ENCODE results near the gene WDR74.
"Not testable (repeated sequence)": the region's sequence is repeated elsewhere in the genome, so short reads cannot be mapped to it uniquely, and the experiment has no call there.

The WDR74 gene

GRCh38 chr11:62840721-62841360 is 1.5 kb upstream of the WDR74 start:
- DNase-seq, result peak; percentile 93 to 95

GRCh38 chr11:62835336-62835735 is 4.1 kb downstream of the WDR74 start:
- DNase-seq, result no peak

- DNase-seq, result no peak
These were observed 6.8 kb downstream of the WDR74 start, which contains the start of gene TEX54 for GRCh38 chr11:62832336-62833234. TSS of gene TEX54 (minus strand) at chr11:62832841.

- peak; percentile 99 for DNase-seq
These were observed 7.7 kb downstream of the WDR74 start, which contains the start of gene STX5 for GRCh38 chr11:62831520-62832335. TSS of gene STX5 (minus strand) at chr11:62832051. CDS start at chr11:62831243, 808 bp downstream.

GRCh38 chr11:62830904-62831519 is 8.4 kb downstream of the WDR74 start:
- DNase-seq, result no peak

GRCh38 chr11:62828130-62828529 is 11.3 kb downstream of the WDR74 start:
- DNase-seq, result not testable (repeated sequence)

GRCh38 chr11:62823677-62824076 is 15.7 kb downstream of the WDR74 start:
- no peak for DNase-seq

GRCh38 chr11:62817129-62817528 is 22.3 kb downstream of the WDR74 start:
- DNase-seq, result no peak

GRCh38 chr11:62816557-62816956 is 22.8 kb downstream of the WDR74 start:
- no peak for DNase-seq

GRCh38 chr11:62811659-62812058 is 27.7 kb downstream of the WDR74 start:
- DNase-seq, result no peak

GRCh38 chr11:62810748-62811147 is 28.6 kb downstream of the WDR74 start:
- DNase-seq, result no peak

- no peak for DNase-seq
These were observed 32.7 kb downstream of the WDR74 start for GRCh38 chr11:62806611-62807121.

- DNase-seq, result no peak
These were observed 33.4 kb downstream of the WDR74 start for GRCh38 chr11:62805961-62806441.

GRCh38 chr11:62805076-62805892 is 34.1 kb downstream of the WDR74 start, which contains the start of gene NXF1:
TSS of gene NXF1 (minus strand) at chr11:62805440. CDS start at chr11:62805356, 84 bp downstream.
- peak; percentile 91 to 98 for DNase-seq

GRCh38 chr11:62804310-62805075 is 34.9 kb downstream of the WDR74 start:
- no peak for DNase-seq

GRCh38 chr11:62801071-62801470 is 38.3 kb downstream of the WDR74 start:
- DNase-seq, result no peak

GRCh38 chr11:62799486-62799885 is 39.9 kb downstream of the WDR74 start:
- no peak for DNase-seq

GRCh38 chr11:62796281-62796680 is 43.1 kb downstream of the WDR74 start:
- DNase-seq, result no peak

GRCh38 chr11:62794201-62794775 is 45.1 kb downstream of the WDR74 start:
- DNase-seq, result no peak

- DNase-seq, result peak in 1 of 2 experiments; percentile 54
These were observed 47.2 kb downstream of the WDR74 start for GRCh38 chr11:62792202-62792575.
